Endothelial cell of umbilical vein (primary cell): ENCODE measurements around the gene DTWD2. TPM values are rescaled to one million over a fixed set of nuclear protein-coding genes. Genes with fewer than 3 reads are reported as not detected.
"Not testable (repeated sequence)": the region's sequence is repeated elsewhere in the genome, so short reads cannot be mapped to it uniquely, and the experiment has no call there.

Experiments
- BruUV-seq: library from RNA; stranded (reverse); fragments of 400-500 nt; replicated peaks from 2 replicates; lab custom pipeline; 2021; lab: Mats Ljungman, UMichigan
- CTCF ChIA-PET: fragments of 300-600, 350-600 bp; sonication (Branson Sonifier 250); formaldehyde crosslinking; loops from one replicate; lab custom pipeline; 2021; ENCODE audit warnings: antibody characterized with exemption, inconsistent platforms; lab: Charles Lee
- POLR2A ChIA-PET: fragments of 300-600, 350-600 bp; sonication (Branson Sonifier 250); formaldehyde crosslinking; loops from one replicate; lab custom pipeline; 2021; ENCODE audit warnings: antibody characterized with exemption, inconsistent platforms; lab: Charles Lee
- DNase-seq: peaks from one replicate; pipeline ENCODE4 v3.0.0-alpha.2; 2011; ENCODE audit warnings: low read depth, low spot score
- FAIRE-seq: peaks from 2 replicates; lab custom pipeline; 2011; peaks lifted over from hg19 to GRCh38; lab: Jason Lieb, UNC
- H2AFZ ChIP-seq: 2 replicates; pipeline ENCODE4 v1.6.0; 2012; ENCODE audit warnings: low read depth, low read length, control low read depth, inconsistent platforms
- H3K27ac ChIP-seq: 2 replicates; pipeline ENCODE4 v1.5.1; 2011; ENCODE audit warnings: low read depth, mild to moderate bottlenecking, control low read depth, low read length, moderate library complexity; ENCODE audit not compliant: insufficient read depth
- H3K27me3 ChIP-seq, 2 experiments: 2 replicates each; pipeline versions ENCODE4 v1.6.0 to v1.6.1; 2011; ENCODE audit warnings: low read length in 2 of 2, mixed read lengths in 1 of 2; ENCODE audit not compliant: control insufficient read depth in 2 of 2, insufficient read depth in 2 of 2
- H3K36me3 ChIP-seq, 2 experiments: 2 replicates in 1 of 2; 3 replicates in 1 of 2; pipeline ENCODE4 v1.5.1; 2011; ENCODE audit warnings: low read length in 2 of 2, mild to moderate bottlenecking in 1 of 2, moderate library complexity in 1 of 2; ENCODE audit not compliant: control insufficient read depth in 2 of 2, insufficient read depth in 2 of 2; ENCODE audit errors: extremely low read depth in 1 of 2
- H3K4me1 ChIP-seq: 3 replicates; pipeline ENCODE4 v1.5.1; 2011; ENCODE audit warnings: mild to moderate bottlenecking, low read length; ENCODE audit not compliant: control insufficient read depth, insufficient read depth; ENCODE audit errors: extremely low read depth
- H3K4me2 ChIP-seq: 2 replicates; pipeline ENCODE4 v1.6.1; 2011; ENCODE audit warnings: low read length, control low read depth, mixed read lengths; ENCODE audit not compliant: insufficient read depth
- H3K4me3 ChIP-seq, 3 experiments: fragments of 200-600 bp in 1 of 3; sonication (generic), shearing (Covaris generic) in 1 of 3; replicated peaks in 1 of 3; 2 replicates each; pipeline ENCODE4 v1.5.1; 2011 to 2016; ENCODE audit warnings: control low read depth in 3 of 3, low read length in 3 of 3, mild to moderate bottlenecking in 2 of 3, inconsistent platforms in 1 of 3, low read depth in 1 of 3, moderate library complexity in 1 of 3; ENCODE audit not compliant: insufficient read depth in 1 of 3
- H3K79me2 ChIP-seq: 2 replicates; pipeline ENCODE4 v1.6.0; 2012; ENCODE audit warnings: low read length, inconsistent platforms; ENCODE audit not compliant: control insufficient read depth, insufficient read depth
- H3K9ac ChIP-seq: replicated peaks from 2 replicates; pipeline ENCODE3; 2011; ENCODE audit warnings: low read length, control low read depth; ENCODE audit not compliant: insufficient read depth; ENCODE audit errors: extremely low read depth
- H3K9me1 ChIP-seq: replicated peaks from 3 replicates; pipeline ENCODE4 v1.6.0; 2011; ENCODE audit warnings: mild to moderate bottlenecking, low read length; ENCODE audit not compliant: control insufficient read depth, insufficient read depth; ENCODE audit errors: extremely low read depth
- H3K9me3 ChIP-seq: replicated peaks from 2 replicates; pipeline ENCODE4 v1.5.1; 2012; ENCODE audit warnings: low read length, inconsistent platforms; ENCODE audit not compliant: control insufficient read depth, insufficient read depth
- H4K20me1 ChIP-seq: replicated peaks from 2 replicates; pipeline ENCODE3; 2011; ENCODE audit warnings: mild to moderate bottlenecking, low read length; ENCODE audit not compliant: control insufficient read depth, insufficient read depth; ENCODE audit errors: extremely low read depth
- CTCF ChIP-seq, 2 donors: IDR thresholded peaks; 1 replicate in 1 of 2; 2 replicates in 1 of 2; pipeline ENCODE4 v1.5.1; 2011; ENCODE audit warnings: low read length in 2 of 2, mild to moderate bottlenecking in 2 of 2, moderate library complexity in 2 of 2, control low read depth in 1 of 2, inconsistent platforms in 1 of 2, low read depth in 1 of 2; ENCODE audit not compliant: insufficient read depth in 1 of 2; ENCODE audit errors: extremely low read depth in 1 of 2
- EZH2 ChIP-seq: IDR thresholded peaks from 2 replicates; pipeline ENCODE4 v1.6.1; 2012; ENCODE audit warnings: borderline replicate concordance, low read depth, mild to moderate bottlenecking, moderate library complexity, low read length, inconsistent platforms; ENCODE audit not compliant: severe bottlenecking
- FOS ChIP-seq: IDR thresholded peaks from 2 replicates; pipeline ENCODE4 v1.6.1; 2011; ENCODE audit warnings: mild to moderate bottlenecking, low read length, moderate library complexity, borderline replicate concordance; ENCODE audit not compliant: insufficient read depth
- GATA2 ChIP-seq: IDR thresholded peaks from 2 replicates; pipeline ENCODE4 v1.7.0; 2011; ENCODE audit warnings: low read depth, mild to moderate bottlenecking, moderate library complexity, mixed read lengths, low read length; ENCODE audit not compliant: insufficient read length, insufficient read depth
- JUN ChIP-seq: IDR thresholded peaks from 2 replicates; pipeline ENCODE4 v1.6.1; 2011; ENCODE audit warnings: borderline replicate concordance, low read depth; ENCODE audit not compliant: insufficient read length, insufficient read depth
- MYC ChIP-seq: IDR thresholded peaks from one replicate; pipeline ENCODE4 v1.6.1; 2011; ENCODE audit warnings: mild to moderate bottlenecking, low read depth, low read length
- POLR2A ChIP-seq: IDR thresholded peaks from 2 replicates; pipeline ENCODE4 v1.6.1; 2012; ENCODE audit warnings: low read depth, mild to moderate bottlenecking, control low read depth, low read length
- POLR2AphosphoS5 ChIP-seq: IDR thresholded peaks from 2 replicates; pipeline ENCODE4 v1.6.1; 2012; ENCODE audit warnings: low read depth, mild to moderate bottlenecking, control low read depth, low read length, moderate library complexity; ENCODE audit not compliant: insufficient read depth
- dilution Hi-C: fragments of 300-500 bp; cut with MboI; formaldehyde crosslinking; loops from one replicate; pipeline ENCODE4 v1.15.0; 2019; ENCODE audit warnings: low sequenced_read_pairs; ENCODE audit not compliant: extremely low pct_ligation_motif_present
- intact Hi-C: fragments of 100-400 bp; cut with micrococcal nuclease; formaldehyde crosslinking; loops from one replicate; pipeline ENCODE4 v1.10.0; 2022
- polyA plus RNA-seq, 4 experiments: library from polyadenylated mRNA; depleted of rRNA in 3 of 4; stranded (reverse) in 3 of 4; unstranded in 1 of 4; fragments of >200 nt; gene quantifications; 2 replicates each; pipeline versions ENCODE4 v1.2.1 to v1.2.3, GENCODE V29; 2011 to 2012; ENCODE audit warnings: missing spikeins in 1 of 4
- total RNA-seq: library from RNA; stranded (reverse); gene quantifications from 2 replicates; pipeline ENCODE4 v1.2.3, GENCODE V29; 2021
- TF ChIP-seq, protein P1 (sequence below): IDR thresholded peaks from 2 replicates; pipeline ENCODE4 v1.6.1; 2011; ENCODE audit not compliant: insufficient read depth, insufficient read length

Gene DTWD2
- total and polyA plus RNA-seq, 2 donors (not counting 3 experiments of a cell fraction or from before 2014, with no cell fraction given) = 0.99 to 1.1 TPM

- CTCF ChIA-PET = interaction anchor here (2.2 kb wide), 1 partner anchor 9 kb away, joined by 7 read pairs; no protein-coding TSS in a partner anchor
- POLR2A ChIA-PET = no interaction called here
- intact Hi-C loops = no loop called here
These were observed 35.2 kb downstream of the DTWD2 start for GRCh38 chr5:118952992-118953651.

GRCh38 chr5:118952306-118952705, 36.0 kb downstream of the DTWD2 start:
- BruUV-seq = not testable (repeated sequence)

More at GRCh38 chr5:118952992-118953651, 35.2 kb downstream of the DTWD2 start:
- no peaks in the 10 kb centered on the region for H3K9me3 ChIP-seq
- H2AFZ ChIP-seq = no peak overlapping the region
- DNase-seq = no peak
- no peaks in the 10 kb centered on the region for H3K36me3 ChIP-seq
- H3K27ac ChIP-seq = no peak overlapping the region
- no peak overlapping the region for H3K4me2 ChIP-seq
- no peaks in the 10 kb centered on the region for H3K79me2 ChIP-seq
- H3K4me1 ChIP-seq = no peaks in the 10 kb centered on the region
- no peaks in the 10 kb centered on the region for H3K9me1 ChIP-seq
- H4K20me1 ChIP-seq = no peaks in the 10 kb centered on the region
- no peak overlapping the region for H3K9ac ChIP-seq
- dilution Hi-C loops = no loop called here
- TF ChIP-seq, protein P1, sequence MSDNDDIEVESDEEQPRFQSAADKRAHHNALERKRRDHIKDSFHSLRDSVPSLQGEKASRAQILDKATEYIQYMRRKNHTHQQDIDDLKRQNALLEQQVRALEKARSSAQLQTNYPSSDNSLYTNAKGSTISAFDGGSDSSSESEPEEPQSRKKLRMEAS = no peak
- no peak for TF ChIP-seq MYC
- TF ChIP-seq FOS = no peak
- TF ChIP-seq POLR2AphosphoS5 = no peak
- TF ChIP-seq EZH2 = no peak
- no peak for TF ChIP-seq CTCF (IDR thresholded peaks at IDR 0.05; ENCODE audit: extremely low read depth in 1 of 2, insufficient read depth in 1 of 2, low read depth in 1 of 2, low read length in 2 of 2)
- TF ChIP-seq POLR2A = no peak
- TF ChIP-seq JUN = no peak
- no peak for TF ChIP-seq GATA2
- no TSS peak for BruUV-seq
- FAIRE-seq = no peak
- H3K4me3 ChIP-seq = no peak overlapping the region
- H3K27me3 ChIP-seq = no peaks in the 10 kb centered on the region

More at GRCh38 chr5:118952306-118952705, 36.0 kb downstream of the DTWD2 start:
- H3K9me1 ChIP-seq, H3K4me3 ChIP-seq, POLR2A ChIA-PET, H3K27me3 ChIP-seq, CTCF ChIA-PET, H4K20me1 ChIP-seq, H3K36me3 ChIP-seq, H3K9ac ChIP-seq, dilution Hi-C loops, DNase-seq, H2AFZ ChIP-seq, H3K27ac ChIP-seq, FAIRE-seq, H3K4me2 ChIP-seq, H3K9me3 ChIP-seq, H3K4me1 ChIP-seq, intact Hi-C loops, H3K79me2 ChIP-seq: not testable (repeated sequence)
